Right lobe of liver (tissue), 6 donors: ENCODE data around the gene RAB11FIP3. TPM values are rescaled to one million over a fixed set of nuclear protein-coding genes. Genes with fewer than 3 reads are reported as not detected.

ENCODE experiments used
- ATAC-seq, 4 donors: fragments of 200-7000 bp; cut with Tn5 transposase; one replicate each; pipeline ENCODE4 v1.9.1; 2020; ENCODE audit warnings: mild to moderate bottlenecking in 4 of 4, moderate library complexity in 4 of 4
- DNase-seq, 3 donors: peaks; one replicate each; pipeline ENCODE4 v3.0.0-alpha.2; 2020
- H3K27ac ChIP-seq, 3 donors: fragments of 200-600 bp; one replicate each; pipeline ENCODE4 v1.8.0; 2022
- H3K27me3 ChIP-seq, 2 donors: fragments of 200-600 bp; one replicate each; pipeline ENCODE4 v1.8.0; 2022
- H3K36me3 ChIP-seq, 4 donors: fragments of 200-600 bp; sonication (generic) in 1 of 4; one replicate each; pipeline versions ENCODE4 v1.5.1 to v1.8.0; 2017 to 2022; ENCODE audit warnings: control low read depth in 1 of 4
- H3K4me1 ChIP-seq, 4 donors: fragments of 200-600 bp; sonication (generic) in 1 of 4; one replicate each; pipeline versions ENCODE4 v1.5.1 to v1.8.0; 2017 to 2022; ENCODE audit warnings: control low read depth in 1 of 4
- H3K4me3 ChIP-seq, 3 donors: fragments of 200-600 bp; one replicate each; pipeline ENCODE4 v1.8.0; 2022
- H3K9me3 ChIP-seq, 4 donors: fragments of 200-600 bp; sonication (generic) in 1 of 4; one replicate each; pipeline versions ENCODE4 v1.5.1 to v1.8.0; 2017 to 2022; ENCODE audit warnings: control low read depth in 1 of 4
- CTCF ChIP-seq, 4 donors: fragments of 200-600 bp in 3 of 4; fragments of 450-650 bp in 1 of 4; IDR thresholded peaks; one replicate each; pipeline versions ENCODE4 v1.5.1 to v1.8.0; 2016 to 2022; ENCODE audit warnings: antibody characterized with exemption in 4 of 4, mild to moderate bottlenecking in 2 of 4
- POLR2A ChIP-seq: fragments of 450-650 bp; IDR thresholded peaks from one replicate; pipeline ENCODE4 v1.6.1; 2017; ENCODE audit warnings: antibody characterized with exemption, mild to moderate bottlenecking
- WGBS: methylation state at CpG from one replicate; pipeline ENCODE4 v1.1.6; 2018; ENCODE audit warnings: low coverage, low lambda C conversion rate; ENCODE audit not compliant: insufficient coverage; ENCODE audit errors: missing lambda C conversion rate; 5-methylcytosine and 5-hydroxymethylcytosine counted together
- intact Hi-C, 2 donors: fragments of 100-400 bp; cut with DNase I; formaldehyde crosslinking; loops; one replicate each; pipeline versions ENCODE4 v1.11.2 to v1.14.1; 2022
- total RNA-seq, 6 experiments: library from RNA; depleted of rRNA in 2 of 6; stranded (reverse); fragments of >200 nt in 2 of 6; fragmentation: NEBNext Ultra II Directional in 3 of 6; extraction: Animal tissue kit (Norgen Biotek cat#: 25700) in 3 of 6; gene quantifications; one replicate each; pipeline versions ENCODE4 v1.1.0 to v1.2.4, GENCODE V29; 2016 to 2023
- donor health status: DM: no; HTN: yes; CAD: no.
- donor health status: DM: no; HTN: no; CAD: no.
- donor health status: DM: no; HTN: no; CAD: no.
- donor health status: DM: no; HTN: yes; CAD: no.
- donor health status: DM: no; HTN: yes; CAD: no.

RAB11FIP3 gene
- total RNA-seq, 6 experiments from 2014 or later, result 19.5 to 38.3 (median 25.5) TPM

DNA sequence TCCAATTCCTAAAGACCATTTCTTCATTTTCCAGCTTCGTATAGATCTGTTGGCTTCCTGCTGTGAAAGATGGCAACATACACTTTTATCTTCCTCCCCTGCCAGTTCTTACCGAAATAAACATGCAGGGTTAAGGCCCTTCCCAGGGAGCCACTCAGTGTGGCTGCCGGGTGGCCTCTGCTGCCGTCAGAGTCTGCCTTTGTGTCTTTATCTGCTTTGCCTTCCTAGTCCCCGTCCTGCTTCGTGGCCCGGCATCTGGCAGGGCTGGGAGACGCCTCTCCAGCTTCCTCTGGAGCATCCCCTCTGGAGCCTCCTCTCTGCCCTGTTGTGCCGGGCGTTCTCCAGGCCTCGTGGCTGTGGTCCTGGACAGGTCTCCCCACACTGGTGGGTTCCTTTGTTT is 71.8 kb downstream of the RAB11FIP3 start:
- Histone ChIP-seq H3K27me3 (no peaks in the 10 kb centered on the region), H3K4me1 (peaks cover 0 to 7% (median 0%) of the 10 kb centered on the region in 4 donors), H3K27ac (no peak overlapping the region), H3K36me3 (no peaks in the 10 kb centered on the region), H3K9me3 (no peaks in the 10 kb centered on the region), H3K4me3 (peak overlapping the region in 2 of 3 donors; percentile 5 to 26)
- TF ChIP-seq CTCF (IDR thresholded peaks at IDR 0.05) (no peak), POLR2A (no peak)
- peak; percentile 25 to 59 (median 34) for ATAC-seq
- peak in 1 of 3 donors; percentile 45 for DNase-seq
- intact Hi-C loops, result loop anchor here (10.0 kb wide), 2 partner anchors 102 to 112 kb away; partner anchors contain the start of genes NME4 (in 1 of the 2) and PGAP6 (in 1 of the 2)
- 71% methylated on average over 4 of the region's 11 CpGs for WGBS

DNA sequence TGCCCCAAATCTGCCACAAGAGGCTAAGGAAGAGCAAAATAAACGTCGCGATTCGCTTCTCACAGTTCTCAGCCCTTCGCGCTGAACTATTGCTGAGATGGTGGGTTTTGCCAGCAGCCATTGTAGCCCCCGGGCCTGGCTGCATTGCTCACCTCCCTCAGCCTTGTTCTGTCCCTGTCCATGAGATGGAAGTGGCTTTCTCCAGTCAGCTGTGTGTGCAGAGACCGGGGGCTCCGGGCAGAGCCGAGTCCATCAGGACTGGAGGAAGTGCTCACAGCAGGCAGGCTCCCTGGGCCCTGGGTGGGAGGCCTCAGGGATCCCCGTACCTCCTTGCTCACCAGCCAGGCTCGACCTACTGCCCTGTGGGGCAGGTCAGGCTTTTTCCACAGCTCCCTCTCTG is 74.5 kb downstream of the RAB11FIP3 start:
- Histone ChIP-seq H3K4me3 (no peak overlapping the region), H3K9me3 (no peaks in the 10 kb centered on the region), H3K27ac (no peak overlapping the region), H3K4me1 (peaks cover 0 to 8% (median 0%) of the 10 kb centered on the region in 4 donors), H3K36me3 (no peaks in the 10 kb centered on the region), H3K27me3 (no peaks in the 10 kb centered on the region)
- ATAC-seq (no peak), DNase-seq (no peak)
- WGBS, result 80% methylated on average over 5 of the region's 12 CpGs
- TF ChIP-seq POLR2A (no peak), CTCF (IDR thresholded peaks at IDR 0.05) (no peak)
- intact Hi-C loops, result loop anchor here (10.0 kb wide), 2 partner anchors 105 to 115 kb away; partner anchors contain the start of genes NME4 (in 1 of the 2) and PGAP6 (in 1 of the 2)

- ATAC-seq (no peak), DNase-seq (no peak)
- intact Hi-C loops, result no loop called here
- WGBS, result 74% methylated on average over 3 of the region's 12 CpGs
- Histone ChIP-seq H3K27ac (no peak overlapping the region), H3K9me3 (no peaks in the 10 kb centered on the region), H3K36me3 (no peaks in the 10 kb centered on the region), H3K4me3 (no peak overlapping the region), H3K4me1 (peaks cover 0 to 8% (median 0%) of the 10 kb centered on the region in 4 donors), H3K27me3 (no peaks in the 10 kb centered on the region)
- no peak for TF ChIP-seq CTCF (IDR thresholded peaks at IDR 0.05)
- TF ChIP-seq POLR2A, result no peak
Measured at GRCh38 chr16:500709-501108, 75.3 kb downstream of the RAB11FIP3 start.

- ATAC-seq, result peak; percentile 88 to 90 (median 88)
- H3K9me3 ChIP-seq, result no peaks in the 10 kb centered on the region
- 27% methylated on average over 7 of the region's 22 CpGs for WGBS
- H3K27ac ChIP-seq, result peak overlapping the region; percentile 92 to 97 (median 95)
- intact Hi-C loops, result no loop called here
- TF ChIP-seq POLR2A (peak; percentile 67), CTCF (IDR thresholded peaks at IDR 0.05) (no peak)
- no peaks in the 10 kb centered on the region for H3K27me3 ChIP-seq
- DNase-seq, result peak; percentile 77 to 89 (median 88)
- peak overlapping the region; percentile 29 to 55 (median 51) for H3K4me3 ChIP-seq
- H3K4me1 ChIP-seq, result peaks cover 0 to 8% (median 0%) of the 10 kb centered on the region in 4 donors
- no peaks in the 10 kb centered on the region for H3K36me3 ChIP-seq
Measured at GRCh38 chr16:502179-502943, 76.9 kb downstream of the RAB11FIP3 start.
